Measurements from ENCODE around the gene CPN2. TPM values are rescaled to one million over a fixed set of nuclear protein-coding genes. Genes with fewer than 3 reads are reported as not detected.

CPN2 gene
- total RNA-seq, 4 donors from 2014 or later: 0.14 TPM; not detected in 3

GRCh38 chr3:194374935-194375334 is 23.8 kb upstream of the CPN2 start:
- Histone ChIP-seq H3K27ac (no peak overlapping the region), H3K27me3 (peaks cover 4% of the 10 kb centered on the region), H3K36me3 (no peaks in the 10 kb centered on the region), H3K4me3 (no peak overlapping the region), H3K9me3 (no peaks in the 10 kb centered on the region), H3K4me1 (no peaks in the 10 kb centered on the region)
- 73 to 76% methylated on average over 3 to 10 of the region's 10 CpGs for WGBS, 2 donors (ENCODE audit: low coverage in 1 of 2)
- in situ Hi-C loops (cut with MboI; ENCODE audit: low pct_ligation_motif_present in 1 of 4, low pct_unique_long_range_greater_than_20kb in 1 of 4, low sequenced_read_pairs in 3 of 4): no loop called here
- intact Hi-C loops (cut with DNase I; ENCODE audit: low total_unique reads): no loop called here
- DNase-seq: no peak
- TF ChIP-seq CTCF (IDR thresholded peaks at IDR 0.05) (no peak), POLR2A (IDR thresholded peaks at IDR 0.05) (no peak), EP300 (IDR thresholded peaks at IDR 0.05; ENCODE audit: low read depth) (no peak), POLR2AphosphoS5 (IDR thresholded peaks at IDR 0.05) (no peak)

- TF ChIP-seq POLR2AphosphoS5 (IDR thresholded peaks at IDR 0.05) (no peak), POLR2A (IDR thresholded peaks at IDR 0.05) (no peak), EP300 (IDR thresholded peaks at IDR 0.05; ENCODE audit: low read depth) (no peak), CTCF (IDR thresholded peaks at IDR 0.05) (no peak)
- intact Hi-C loops (cut with DNase I; ENCODE audit: low total_unique reads) (no loop called here), in situ Hi-C loops (cut with MboI; ENCODE audit: low pct_ligation_motif_present in 1 of 4, low pct_unique_long_range_greater_than_20kb in 1 of 4, low sequenced_read_pairs in 3 of 4) (no loop called here)
- H3K4me1 ChIP-seq: peaks cover 0 to 2% (median 0%) of the 10 kb centered on the region in 4 donors
- H3K9me3 ChIP-seq: no peaks in the 10 kb centered on the region
- H3K27me3 ChIP-seq: peaks cover 15% of the 10 kb centered on the region
- DNase-seq: no peak
- H3K27ac ChIP-seq: no peak overlapping the region
- no peaks in the 10 kb centered on the region for H3K36me3 ChIP-seq
- H3K4me3 ChIP-seq: no peak overlapping the region
- WGBS, 2 donors (ENCODE audit: low coverage in 1 of 2): 77 to 92% methylated on average over 4 to 8 of the region's 8 CpGs
These were observed 22.8 kb upstream of the CPN2 start for GRCh38 chr3:194373899-194374298.

GRCh38 chr3:194373028-194373427 is 21.9 kb upstream of the CPN2 start:
- intact Hi-C loops (cut with DNase I; ENCODE audit: low total_unique reads) (no loop called here), in situ Hi-C loops (cut with MboI; ENCODE audit: low pct_ligation_motif_present in 1 of 4, low pct_unique_long_range_greater_than_20kb in 1 of 4, low sequenced_read_pairs in 3 of 4) (no loop called here)
- 84 to 100% methylated on average over 5 to 13 of the region's 14 CpGs for WGBS, 2 donors (ENCODE audit: low coverage in 1 of 2)
- TF ChIP-seq POLR2A (IDR thresholded peaks at IDR 0.05) (no peak), CTCF (IDR thresholded peaks at IDR 0.05) (no peak), POLR2AphosphoS5 (IDR thresholded peaks at IDR 0.05) (no peak), EP300 (IDR thresholded peaks at IDR 0.05; ENCODE audit: low read depth) (no peak)
- peaks cover 17% of the 10 kb centered on the region for H3K27me3 ChIP-seq
- peaks cover 0 to 2% (median 0%) of the 10 kb centered on the region in 4 donors for H3K4me1 ChIP-seq
- H3K36me3 ChIP-seq: no peaks in the 10 kb centered on the region
- no peak overlapping the region for H3K4me3 ChIP-seq
- H3K9me3 ChIP-seq: no peaks in the 10 kb centered on the region
- DNase-seq: no peak
- no peak overlapping the region for H3K27ac ChIP-seq

- Histone ChIP-seq H3K4me3 (no peak overlapping the region), H3K27ac (no peak overlapping the region), H3K4me1 (peaks cover 0 to 2% (median 0%) of the 10 kb centered on the region in 4 donors), H3K9me3 (no peaks in the 10 kb centered on the region), H3K27me3 (peaks cover 17% of the 10 kb centered on the region), H3K36me3 (no peaks in the 10 kb centered on the region)
- DNase-seq: no peak
- intact Hi-C loops (cut with DNase I; ENCODE audit: low total_unique reads) (no loop called here), in situ Hi-C loops (cut with MboI; ENCODE audit: low pct_ligation_motif_present in 1 of 4, low pct_unique_long_range_greater_than_20kb in 1 of 4, low sequenced_read_pairs in 3 of 4) (no loop called here)
- 73 to 100% methylated on average over 6 to 10 of the region's 10 CpGs for WGBS, 2 donors (ENCODE audit: low coverage in 1 of 2)
- TF ChIP-seq POLR2AphosphoS5 (IDR thresholded peaks at IDR 0.05): no peak
- TF ChIP-seq EP300 (IDR thresholded peaks at IDR 0.05; ENCODE audit: low read depth): no peak
- TF ChIP-seq CTCF (IDR thresholded peaks at IDR 0.05): no peak
- TF ChIP-seq POLR2A (IDR thresholded peaks at IDR 0.05): no peak
These were observed 19.6 kb upstream of the CPN2 start for GRCh38 chr3:194370753-194371152.

Data from transverse colon (tissue), 4 donors.